Panc1 (cell line): ENCODE measurements around the gene ABCC1. TPM values are rescaled to one million over a fixed set of nuclear protein-coding genes. Genes with fewer than 3 reads are reported as not detected.

ENCODE experiments used
- ATAC-seq: fragments of 200-7000 bp; cut with Tn5 transposase; 2 replicates; pipeline ENCODE4 v1.9.1; 2020; ENCODE audit warnings: mild to moderate bottlenecking, moderate library complexity
- BruUV-seq: library from RNA; stranded (reverse); fragments of 400-500 nt; replicated peaks from 2 replicates; lab custom pipeline; 2021; lab: Mats Ljungman, UMichigan
- CTCF ChIA-PET: fragments of 300-600 bp; sonication (Branson Sonifier 250); formaldehyde crosslinking; loops from one replicate; lab custom pipeline; 2022; ENCODE audit warnings: antibody characterized with exemption; lab: Charles Lee
- POLR2A ChIA-PET: fragments of 300-600 bp; sonication (Branson Sonifier 250); formaldehyde crosslinking; loops from one replicate; lab custom pipeline; 2022; ENCODE audit warnings: antibody characterized with exemption; lab: Charles Lee
- DNase-seq: peaks from one replicate; pipeline ENCODE4 v3.0.0-alpha.2; 2010; ENCODE audit warnings: low read depth, low spot score
- H3K27ac ChIP-seq: 2 replicates; pipeline ENCODE4 v1.5.1; 2011; ENCODE audit warnings: mild to moderate bottlenecking, low read length, inconsistent platforms
- H3K27me3 ChIP-seq: fragments of 200-500 bp; sonication (Bioruptor generic); 2 replicates; pipeline ENCODE4 v1.6.0; 2014; ENCODE audit warnings: low read length, inconsistent platforms; ENCODE audit not compliant: control insufficient read depth, insufficient read depth
- H3K36me3 ChIP-seq: fragments of 200-500 bp; sonication (Bioruptor generic); 2 replicates; pipeline ENCODE4 v1.5.1; 2014; ENCODE audit warnings: inconsistent platforms, mild to moderate bottlenecking, low read length, moderate library complexity; ENCODE audit not compliant: control insufficient read depth, insufficient read depth
- H3K4me1 ChIP-seq: 2 replicates; pipeline ENCODE4 v1.5.1; 2011; ENCODE audit warnings: inconsistent platforms, mild to moderate bottlenecking, low read length, moderate library complexity; ENCODE audit not compliant: control insufficient read depth, insufficient read depth
- H3K4me3 ChIP-seq, 2 experiments: 2 replicates each; pipeline ENCODE4 v1.5.1; 2011 to 2012; ENCODE audit warnings: low read depth in 2 of 2, low read length in 2 of 2, mild to moderate bottlenecking in 2 of 2, inconsistent platforms in 1 of 2, moderate library complexity in 1 of 2
- H3K9me3 ChIP-seq: fragments of 200-500 bp; sonication (Bioruptor generic); 2 replicates; pipeline ENCODE4 v1.5.1; 2014; ENCODE audit warnings: low read depth, mild to moderate bottlenecking, inconsistent platforms, low read length, moderate library complexity; ENCODE audit not compliant: control insufficient read depth, insufficient read depth
- CTCF ChIP-seq: fragments of 450-650 bp; IDR thresholded peaks from 2 replicates; pipeline ENCODE4 v1.5.1; 2017; ENCODE audit warnings: mild to moderate bottlenecking
- POLR2AphosphoS5 ChIP-seq: IDR thresholded peaks from 2 replicates; pipeline ENCODE4 v1.6.1; 2012; ENCODE audit warnings: mild to moderate bottlenecking, low read depth, low read length, moderate library complexity
- REST ChIP-seq, 2 experiments: IDR thresholded peaks; 2 replicates each; pipeline ENCODE4 v1.6.1; 2011 to 2012; ENCODE audit warnings: low read depth in 2 of 2, control low read depth in 1 of 2, low read length in 1 of 2, mild to moderate bottlenecking in 1 of 2, moderate library complexity in 1 of 2; ENCODE audit not compliant: insufficient read depth in 1 of 2
- SIN3A ChIP-seq: IDR thresholded peaks from 2 replicates; pipeline ENCODE4 v1.6.1; 2012; ENCODE audit warnings: low read depth, mild to moderate bottlenecking, low read length, moderate library complexity, borderline replicate concordance; ENCODE audit not compliant: insufficient read depth
- TCF7L2 ChIP-seq: IDR thresholded peaks from 2 replicates; pipeline ENCODE4 v1.6.1; 2011; ENCODE audit warnings: mild to moderate bottlenecking, low read depth, low read length, inconsistent platforms
- in situ Hi-C: cut with HindIII; loops from 2 replicates; pipeline ENCODE4 v1.10.0; 2016; ENCODE audit warnings: low sequenced_read_pairs, low pct_unique_long_range_greater_than_20kb
- intact Hi-C: fragments of 100-400 bp; cut with micrococcal nuclease; formaldehyde crosslinking; loops from one replicate; pipeline ENCODE4 v1.10.0; 2022; ENCODE audit not compliant: unreplicated experiment
- total RNA-seq: library from RNA; stranded (reverse); gene quantifications from one replicate; pipeline ENCODE4 v1.2.1, GENCODE V29; 2021; ENCODE audit not compliant: unreplicated experiment

The ABCC1 gene
- total RNA-seq, 1 experiment from 2014 or later = 296 TPM

- Histone ChIP-seq H3K4me3 (no peak overlapping the region), H3K27me3 (no peaks in the 10 kb centered on the region), H3K36me3 (no peaks in the 10 kb centered on the region), H3K27ac (peak overlapping the region; percentile 97), H3K4me1 (peaks cover 70% of the 10 kb centered on the region), H3K9me3 (peaks cover 8% of the 10 kb centered on the region; the same call in 1 of the 2 replicates)
- intact Hi-C loops = no loop called here
- no TSS peak for BruUV-seq
- DNase-seq = no peak
- ChIA-PET POLR2A (no interaction called here), CTCF (no interaction called here)
- in situ Hi-C loops = no loop called here
- TF ChIP-seq CTCF (no peak), SIN3A (no peak), REST (IDR thresholded peaks at IDR 0.05; ENCODE audit: insufficient read depth in 1 of 2, low read depth in 2 of 2, low read length in 1 of 2) (no peak), POLR2AphosphoS5 (no peak), TCF7L2 (no peak)
- ATAC-seq = no peak
Measured at GRCh38 chr16:15986261-15986660, 36.8 kb downstream of the ABCC1 start.

GRCh38 chr16:15988268-15989013 is 39.0 kb downstream of the ABCC1 start:
- Histone ChIP-seq H3K27me3 (no peaks in the 10 kb centered on the region), H3K36me3 (no peaks in the 10 kb centered on the region; the same call in 1 of the 2 replicates), H3K9me3 (no peaks in the 10 kb centered on the region), H3K27ac (peak overlapping the region; percentile 97), H3K4me1 (peaks cover 81% of the 10 kb centered on the region), H3K4me3 (no peak overlapping the region)
- no TSS peak for BruUV-seq
- CTCF ChIA-PET = interaction anchor here (0.6 to 0.7 kb wide), 3 partner anchors 20 to 216 kb away, joined by 3 to 12 read pairs (median 9); no protein-coding TSS in a partner anchor
- DNase-seq = no peak
- no peak for TF ChIP-seq CTCF
- no peak for TF ChIP-seq TCF7L2
- no peak for TF ChIP-seq SIN3A
- no peak for TF ChIP-seq REST (IDR thresholded peaks at IDR 0.05; ENCODE audit: insufficient read depth in 1 of 2, low read depth in 2 of 2, low read length in 1 of 2)
- TF ChIP-seq POLR2AphosphoS5 = no peak
- in situ Hi-C loops = no loop called here
- peak; percentile 12 for ATAC-seq
- POLR2A ChIA-PET = interaction anchor here (0.6 to 0.8 kb wide), 2 partner anchors 31 to 206 kb away, joined by 3 to 12 read pairs; no protein-coding TSS in a partner anchor
- intact Hi-C loops = no loop called here
